KMS-11 (cell line): ENCODE measurements around the gene LTBP2.

ENCODE experiments used
- H2AFZ ChIP-seq: fragments of 200-600 bp; sonication (generic); 2 replicates; pipeline ENCODE4 v1.6.1; 2016; ENCODE audit warnings: antibody characterized with exemption, mixed run types, low read depth
- H3K27ac ChIP-seq: fragments of 200-600 bp; sonication (generic); 2 replicates; pipeline ENCODE4 v1.6.1; 2016; ENCODE audit warnings: mild to moderate bottlenecking, mixed run types
- H3K27me3 ChIP-seq: fragments of 200-600 bp; sonication (generic); 2 replicates; pipeline ENCODE4 v1.6.1; 2017; ENCODE audit warnings: mild to moderate bottlenecking, low read depth, mixed run types, moderate library complexity; ENCODE audit not compliant: insufficient read depth
- H3K36me3 ChIP-seq: fragments of 200-600 bp; sonication (generic); 2 replicates; pipeline ENCODE4 v1.6.1; 2017; ENCODE audit warnings: mild to moderate bottlenecking, mixed run types; ENCODE audit not compliant: insufficient read depth
- H3K4me1 ChIP-seq: fragments of 200-600 bp; sonication (generic); 2 replicates; pipeline ENCODE4 v1.6.1; 2016; ENCODE audit warnings: mild to moderate bottlenecking, low read depth, mixed run types; ENCODE audit not compliant: poor library complexity, severe bottlenecking
- H3K4me2 ChIP-seq: fragments of 200-600 bp; sonication (generic); 2 replicates; pipeline ENCODE4 v1.7.0; 2016; ENCODE audit warnings: mild to moderate bottlenecking, mixed run types
- H3K4me3 ChIP-seq: fragments of 200-600 bp; sonication (generic); IDR thresholded peaks from 2 replicates; pipeline ENCODE4 v1.6.1; 2017; ENCODE audit warnings: low read depth, low read length, mixed read lengths; ENCODE audit not compliant: insufficient read depth
- H3K79me2 ChIP-seq: fragments of 200-600 bp; sonication (generic); 2 replicates; pipeline ENCODE4 v1.6.1; 2016; ENCODE audit warnings: low read depth, mixed run types; ENCODE audit not compliant: insufficient read depth
- H3K9ac ChIP-seq: fragments of 200-600 bp; sonication (generic); 2 replicates; pipeline ENCODE4 v1.6.1; 2016; ENCODE audit warnings: mild to moderate bottlenecking, mixed run types
- H4K20me1 ChIP-seq: fragments of 200-600 bp; sonication (generic); 2 replicates; pipeline ENCODE4 v1.6.1; 2016; ENCODE audit warnings: mild to moderate bottlenecking, mixed run types; ENCODE audit not compliant: insufficient read depth
- CTCF ChIP-seq: fragments of 200-600 bp; sonication (generic); conservative IDR thresholded peaks from 2 replicates; pipeline ENCODE4 v1.6.1; 2017; ENCODE audit warnings: low read depth, mild to moderate bottlenecking, antibody characterized with exemption, low read length, moderate library complexity, mixed read lengths

The LTBP2 gene

DNA sequence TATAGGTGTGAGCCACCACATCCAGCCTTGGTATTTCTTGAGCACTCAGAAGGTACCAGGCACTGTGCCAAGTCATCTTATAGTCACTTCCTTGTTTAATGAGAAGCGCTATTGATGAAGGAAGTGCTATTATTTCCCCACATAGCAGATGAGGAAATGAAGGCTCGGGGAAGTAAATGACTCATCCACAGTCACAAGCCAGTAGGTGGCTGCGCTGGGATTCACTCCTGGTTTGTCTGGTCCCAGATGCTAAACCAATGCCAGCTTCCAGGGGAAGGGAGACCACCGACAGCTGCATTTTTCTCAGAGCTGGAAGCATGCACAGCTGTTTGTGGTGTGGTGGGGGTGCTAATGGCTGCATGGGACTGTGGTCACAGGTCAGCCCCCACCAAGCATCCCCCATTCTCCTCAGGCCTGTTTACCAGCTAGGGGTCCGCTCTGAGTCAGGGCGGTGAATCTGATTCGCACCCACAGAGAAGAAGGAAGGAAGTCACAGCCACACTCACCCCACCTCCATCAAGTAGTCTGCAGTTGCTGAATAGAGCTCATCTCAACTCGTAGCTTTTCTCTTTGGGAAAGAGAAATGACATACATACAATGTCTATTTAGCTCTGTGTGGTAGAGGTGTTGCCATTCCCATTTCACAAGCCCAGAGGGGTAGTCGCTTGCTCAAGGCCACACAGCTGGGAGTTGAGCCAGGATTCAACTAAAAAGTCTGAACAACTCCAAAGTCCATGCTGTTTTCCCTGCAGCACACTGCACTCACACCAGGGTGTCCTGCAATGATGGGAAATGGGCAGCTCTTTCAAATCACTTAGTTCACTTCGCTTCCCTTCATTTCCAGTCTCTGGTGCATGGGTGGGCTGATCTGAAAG is 6.3 kb upstream of the LTBP2 start:
- H3K27ac ChIP-seq = no peak overlapping the region
- no peak overlapping the region for H3K9ac ChIP-seq

GRCh38 chr14:74616996-74617700 is 5.1 kb upstream of the LTBP2 start:
- no peak overlapping the region for H3K27ac ChIP-seq
- no peaks in the 10 kb centered on the region for H3K36me3 ChIP-seq
- no peak overlapping the region for H3K4me2 ChIP-seq
- no peak overlapping the region for H3K9ac ChIP-seq
- H4K20me1 ChIP-seq = no peaks in the 10 kb centered on the region
- H3K4me1 ChIP-seq = no peaks in the 10 kb centered on the region
- H3K79me2 ChIP-seq = no peaks in the 10 kb centered on the region
- no peaks in the 10 kb centered on the region for H3K27me3 ChIP-seq
- no peak for TF ChIP-seq CTCF
- no peak overlapping the region for H2AFZ ChIP-seq
- H3K4me3 ChIP-seq = no peak overlapping the region

More for the DNA sequence above, 6.3 kb upstream of the LTBP2 start:
- Histone ChIP-seq H3K4me3 (no peak overlapping the region), H3K4me1 (no peaks in the 10 kb centered on the region), H3K36me3 (no peaks in the 10 kb centered on the region), H3K79me2 (no peaks in the 10 kb centered on the region), H3K4me2 (no peak overlapping the region), H4K20me1 (no peaks in the 10 kb centered on the region), H2AFZ (no peak overlapping the region), H3K27me3 (no peaks in the 10 kb centered on the region)
- no peak for TF ChIP-seq CTCF

DNA sequence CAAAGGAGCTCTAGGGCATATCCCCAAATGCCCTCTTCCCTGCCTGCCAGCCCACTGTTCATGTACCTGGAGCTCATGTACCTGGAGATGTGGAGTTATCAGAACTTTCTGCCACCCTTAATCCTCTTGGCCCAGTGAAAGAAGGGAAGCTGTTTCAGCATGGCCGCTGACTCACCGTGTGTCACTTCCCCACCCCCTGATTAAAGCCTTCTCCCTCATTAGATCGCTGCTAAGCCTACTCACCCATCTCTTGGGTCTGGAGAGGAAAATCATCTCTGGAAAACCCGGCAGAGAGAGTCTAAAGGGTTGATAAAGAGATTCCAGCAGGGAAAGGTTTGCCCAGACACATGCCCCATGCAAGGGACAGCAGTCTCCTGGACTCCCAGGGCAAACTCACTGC is 4.5 kb upstream of the LTBP2 start:
- Histone ChIP-seq H3K4me2 (no peak overlapping the region), H3K9ac (no peak overlapping the region)

GRCh38 chr14:74615735-74616134 is 3.7 kb upstream of the LTBP2 start:
- Histone ChIP-seq H3K9ac (no peak overlapping the region), H3K4me3 (no peak overlapping the region), H3K27me3 (no peaks in the 10 kb centered on the region), H2AFZ (no peak overlapping the region), H3K4me1 (no peaks in the 10 kb centered on the region), H3K36me3 (no peaks in the 10 kb centered on the region), H4K20me1 (no peaks in the 10 kb centered on the region), H3K27ac (no peak overlapping the region), H3K79me2 (no peaks in the 10 kb centered on the region), H3K4me2 (no peak overlapping the region)
- no peak for TF ChIP-seq CTCF

More for the DNA sequence above, 4.5 kb upstream of the LTBP2 start:
- TF ChIP-seq CTCF = no peak
- Histone ChIP-seq H3K27me3 (no peaks in the 10 kb centered on the region), H2AFZ (no peak overlapping the region), H3K4me1 (no peaks in the 10 kb centered on the region), H3K27ac (no peak overlapping the region), H4K20me1 (no peaks in the 10 kb centered on the region), H3K79me2 (no peaks in the 10 kb centered on the region), H3K36me3 (no peaks in the 10 kb centered on the region), H3K4me3 (no peak overlapping the region)
